LoVo (cell line): ENCODE results near the gene CCDC9B.

ENCODE experiments used
- DNase-seq: peaks from one replicate; pipeline ENCODE4 v3.0.0-alpha.2; 2016; ENCODE audit warnings: low spot score

Gene CCDC9B

GRCh38 chr15:40345867-40346578, 5.3 kb upstream of the CCDC9B start:
- peak; percentile 84 for DNase-seq

- no peak for DNase-seq
These were observed 4.6 kb upstream of the CCDC9B start for GRCh38 chr15:40345225-40345866.

GRCh38 chr15:40344631-40345120, 3.9 kb upstream of the CCDC9B start:
- DNase-seq, result peak; percentile 61

GRCh38 chr15:40344217-40344616, 3.5 kb upstream of the CCDC9B start:
- DNase-seq, result no peak

GRCh38 chr15:40343512-40343911, 2.8 kb upstream of the CCDC9B start:
- DNase-seq, result no peak

- no peak for DNase-seq
These were observed 1.9 kb upstream of the CCDC9B start for GRCh38 chr15:40342416-40343320.

GRCh38 chr15:40340038-40340739, 550 bp downstream of the CCDC9B start:
- no peak for DNase-seq

GRCh38 chr15:40339621-40339945, 1.2 kb downstream of the CCDC9B start:
- DNase-seq, result no peak

GRCh38 chr15:40338921-40339620, 1.7 kb downstream of the CCDC9B start:
- DNase-seq, result peak; percentile 61

GRCh38 chr15:40338041-40338657, 2.6 kb downstream of the CCDC9B start:
- DNase-seq, result peak; percentile 41

GRCh38 chr15:40337597-40337996, 3.1 kb downstream of the CCDC9B start:
- no peak for DNase-seq

- DNase-seq, result no peak
These were observed 4.0 kb downstream of the CCDC9B start for GRCh38 chr15:40336744-40337122.

- DNase-seq, result no peak
These were observed 4.6 kb downstream of the CCDC9B start for GRCh38 chr15:40335938-40336743.

GRCh38 chr15:40334941-40335795, 5.6 kb downstream of the CCDC9B start:
- DNase-seq, result no peak

GRCh38 chr15:40334541-40334940, 6.2 kb downstream of the CCDC9B start:
- no peak for DNase-seq

GRCh38 chr15:40333922-40334492, 6.7 kb downstream of the CCDC9B start:
- no peak for DNase-seq

GRCh38 chr15:40332113-40332781, 8.5 kb downstream of the CCDC9B start:
- no peak for DNase-seq

- no peak for DNase-seq
These were observed 9.1 kb downstream of the CCDC9B start for GRCh38 chr15:40331637-40332036.
